AG09319 (cell line): ENCODE measurements around the gene MARCHF9.
"Not testable (repeated sequence)": the region's sequence is repeated elsewhere in the genome, so short reads cannot be mapped to it uniquely, and the experiment has no call there.

ENCODE experiments used
- DNase-seq: peaks from one replicate; pipeline ENCODE4 v3.0.0-alpha.2; 2010; ENCODE audit warnings: low read depth; ENCODE audit errors: extremely low read depth
- CTCF ChIP-seq: IDR thresholded peaks from 2 replicates; pipeline ENCODE4 v1.5.1; 2011; ENCODE audit warnings: low read depth, mild to moderate bottlenecking, inconsistent platforms, low read length, moderate library complexity

The MARCHF9 gene

DNA sequence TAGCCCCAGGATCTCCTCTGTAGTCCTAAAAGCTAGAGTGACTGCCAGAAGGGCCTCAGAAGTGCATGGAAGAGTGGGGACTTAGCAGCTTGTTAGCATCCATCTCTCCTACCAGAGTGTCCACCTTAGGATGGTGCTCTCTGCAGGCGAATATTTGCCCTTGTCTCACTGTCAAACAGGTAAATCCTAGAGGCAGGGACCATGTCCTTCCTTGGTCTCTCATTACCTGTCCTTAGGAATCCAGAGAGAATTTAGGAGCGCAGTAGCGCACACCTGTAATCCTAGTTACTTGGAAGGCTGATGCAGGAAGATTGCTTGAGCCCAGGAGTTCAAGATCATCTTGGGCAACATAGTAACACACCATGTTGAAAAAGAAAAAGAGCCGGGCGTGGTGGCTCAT lies 37.8 kb upstream of the MARCHF9 start:
- no peak for DNase-seq
- no peak for TF ChIP-seq CTCF

- TF ChIP-seq CTCF, result no peak
- no peak for DNase-seq
Observed at GRCh38 chr12:57717846-57718640, 36.9 kb upstream of the MARCHF9 start.

- TF ChIP-seq CTCF, result no peak
- no peak for DNase-seq
Observed at GRCh38 chr12:57718641-57719528, 36.0 kb upstream of the MARCHF9 start.

DNA sequence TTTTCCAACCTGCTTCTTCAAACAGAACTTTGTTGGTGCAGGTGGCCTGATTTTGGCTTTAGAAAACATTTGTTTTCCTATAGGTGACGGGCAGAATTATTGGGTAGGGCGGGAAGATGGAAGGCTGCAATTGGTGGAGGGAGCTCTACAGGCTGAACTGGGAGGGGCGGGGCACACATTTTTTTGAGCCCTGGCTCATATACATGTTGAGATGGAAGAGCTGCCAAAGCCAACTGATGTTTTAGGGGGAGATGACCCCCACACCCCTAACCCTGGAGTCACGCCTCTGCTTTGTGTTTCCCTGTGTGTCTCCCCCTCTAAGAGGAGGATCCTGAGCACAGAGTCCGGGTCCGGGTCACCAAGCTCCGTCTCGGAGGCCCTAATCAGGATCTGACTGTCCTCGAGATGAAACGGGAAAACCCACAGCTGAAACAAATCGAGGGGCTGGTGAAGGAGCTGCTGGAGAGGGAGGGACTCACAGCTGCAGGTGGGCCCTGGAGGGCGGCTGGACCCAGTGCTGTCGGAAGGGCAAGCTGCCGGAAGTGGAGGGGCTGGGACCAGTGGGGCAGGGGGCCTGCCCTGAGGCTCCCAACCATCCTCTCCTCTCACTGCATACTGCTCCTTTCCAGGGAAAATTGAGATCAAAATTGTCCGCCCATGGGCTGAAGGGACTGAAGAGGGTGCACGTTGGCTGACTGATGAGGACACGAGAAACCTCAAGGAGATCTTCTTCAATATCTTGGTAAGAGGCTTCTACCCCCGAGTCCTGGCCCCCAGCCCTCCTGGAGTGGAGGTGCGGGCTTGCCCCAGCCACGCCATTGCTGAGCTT lies 34.9 kb upstream of the MARCHF9 start:
- no peak for TF ChIP-seq CTCF
- no peak for DNase-seq

- DNase-seq, result no peak
- no peak for TF ChIP-seq CTCF
Observed at GRCh38 chr12:57720606-57721595, 34.0 kb upstream of the MARCHF9 start.

DNA sequence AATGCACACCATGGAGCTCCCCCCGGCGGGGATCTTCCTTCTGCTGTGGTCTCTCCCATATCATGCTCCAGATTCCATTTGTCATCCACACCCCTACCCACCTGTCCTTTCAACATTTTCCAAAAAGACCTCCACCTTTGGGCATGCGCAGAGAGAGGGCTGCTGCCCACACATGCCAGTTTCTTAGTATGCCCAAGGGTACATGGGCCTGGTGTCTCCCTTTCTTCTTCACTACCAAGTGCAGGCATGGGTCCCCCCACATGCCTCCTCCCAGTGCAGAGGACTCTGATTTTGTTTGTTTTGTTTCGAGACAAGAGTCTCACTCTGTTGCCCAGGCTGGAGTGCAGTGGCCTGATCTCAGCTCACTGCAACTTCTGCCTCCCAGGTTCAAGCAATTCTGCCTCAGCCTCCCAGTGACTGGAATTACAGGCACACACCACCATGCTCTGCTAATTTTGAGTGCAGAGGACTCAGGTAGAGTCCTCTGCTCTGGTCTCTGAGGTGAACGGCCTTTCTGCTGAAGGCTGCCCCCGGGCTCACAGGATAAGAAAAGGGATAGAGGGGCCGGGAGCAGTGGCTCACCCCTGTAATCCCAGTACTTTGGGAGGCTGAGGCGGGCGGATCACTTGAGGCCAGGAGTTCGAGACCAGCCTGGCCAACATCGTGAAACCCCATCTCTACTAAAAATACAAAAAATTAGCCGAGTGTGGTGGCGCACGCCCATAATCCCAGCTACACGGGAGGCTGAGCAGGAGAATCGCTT lies 32.9 kb upstream of the MARCHF9 start:
- not testable (repeated sequence) for DNase-seq
